Natural killer cell (primary cell): ENCODE data around the gene TYMS. TPM values are rescaled to one million over a fixed set of nuclear protein-coding genes. Genes with fewer than 3 reads are reported as not detected.

Experiments used
- ATAC-seq, 3 donors: fragments of 150-1000 bp in 2 of 3; fragments of 200-7000 bp in 1 of 3; cut with Tn5 transposase; 1 replicate in 1 of 3; 2 replicates in 2 of 3; pipeline ENCODE4 v1.10.0; 2021; ENCODE audit warnings: mild to moderate bottlenecking in 2 of 3, moderate library complexity in 2 of 3
- DNase-seq, 2 donors: peaks; one replicate each; pipeline versions ENCODE4 v3.0.0 to v3.0.0-alpha.2; 2013 to 2021; ENCODE audit warnings: mixed read lengths in 1 of 2
- H3K27ac ChIP-seq: one replicate; pipeline ENCODE4 v1.5.1; 2013; ENCODE audit warnings: mild to moderate bottlenecking, low read length
- H3K27me3 ChIP-seq: one replicate; pipeline ENCODE4 v1.6.1; 2013; ENCODE audit warnings: low read length; ENCODE audit not compliant: control insufficient read depth, insufficient read depth
- H3K36me3 ChIP-seq: one replicate; pipeline ENCODE4 v1.6.1; 2013; ENCODE audit warnings: low read length; ENCODE audit not compliant: control insufficient read depth, insufficient read depth
- H3K4me1 ChIP-seq: one replicate; pipeline ENCODE4 v1.6.1; 2013; ENCODE audit warnings: low read length; ENCODE audit not compliant: control insufficient read depth, insufficient read depth
- H3K4me3 ChIP-seq: one replicate; pipeline ENCODE4 v1.5.1; 2013; ENCODE audit warnings: low read length
- H3K9me3 ChIP-seq: one replicate; pipeline ENCODE4 v1.6.1; 2013; ENCODE audit warnings: low read length; ENCODE audit not compliant: control insufficient read depth, insufficient read depth
- H3K27ac Mint-ChIP-seq, 2 donors: one replicate each; pipeline ENCODE4 v1.8.0; 2022; ENCODE audit warnings: mild to moderate bottlenecking in 2 of 2, mixed read lengths in 2 of 2, moderate library complexity in 1 of 2
- H3K27me3 Mint-ChIP-seq, 2 donors: one replicate each; pipeline ENCODE4 v1.8.0; 2022; ENCODE audit warnings: low read depth in 2 of 2, mixed read lengths in 2 of 2
- H3K36me3 Mint-ChIP-seq: one replicate; pipeline ENCODE4 v1.8.0; 2022; ENCODE audit warnings: mixed read lengths
- H3K4me1 Mint-ChIP-seq, 2 donors: one replicate each; pipeline ENCODE4 v1.8.0; 2022; ENCODE audit warnings: mixed read lengths in 2 of 2
- H3K4me3 Mint-ChIP-seq: one replicate; pipeline ENCODE4 v1.8.0; 2022; ENCODE audit warnings: mild to moderate bottlenecking, moderate library complexity, mixed read lengths
- H3K9me3 Mint-ChIP-seq, 2 donors: one replicate each; pipeline ENCODE4 v1.8.0; 2022; ENCODE audit warnings: mixed read lengths in 2 of 2
- CTCF ChIP-seq: fragments of 200-600 bp; IDR thresholded peaks from one replicate; pipeline ENCODE4 v1.8.0; 2022; ENCODE audit warnings: antibody characterized with exemption
- WGBS: methylation state at CpG from one replicate; pipeline ENCODE4 v1.1.7; 2013; ENCODE audit warnings: missing lambda C conversion rate; ENCODE audit not compliant: insufficient coverage; 5-methylcytosine and 5-hydroxymethylcytosine counted together
- intact Hi-C: fragments of 100-400 bp; cut with micrococcal nuclease; formaldehyde crosslinking; loops from one replicate; pipeline ENCODE4 v1.14.2; 2022
- total RNA-seq, 4 donors: library from RNA; stranded (reverse); fragments of 120-200 nt in 1 of 4; gene quantifications; one replicate each; pipeline versions ENCODE4 v1.2.3 to v1.2.4, GENCODE V29; 2013 to 2022

TYMS gene
- total RNA-seq, 3 donors from 2014 or later (not counting 1 experiment from before 2014, with no cell fraction given), result 5.8 to 13.6 (median 7.8) TPM

- Mint-ChIP-seq H3K9me3 (no peaks in the 10 kb centered on the region), H3K27ac (no peak overlapping the region), H3K36me3 (no peaks in the 10 kb centered on the region), H3K4me1 (peaks cover 0 to 3% of the 10 kb centered on the region in 2 donors), H3K27me3 (no peaks in the 10 kb centered on the region), H3K4me3 (no peak overlapping the region)
- H3K4me1 ChIP-seq, result no peaks in the 10 kb centered on the region
- intact Hi-C loops, result no loop called here
- no peaks in the 10 kb centered on the region for H3K27me3 ChIP-seq
- ATAC-seq, result no peak
- no peaks in the 10 kb centered on the region for H3K9me3 ChIP-seq
- TF ChIP-seq CTCF, result no peak
- no peak overlapping the region for H3K4me3 ChIP-seq
- 92% methylated on average over 5 of the region's 5 CpGs for WGBS
- peaks cover 3% of the 10 kb centered on the region for H3K36me3 ChIP-seq
- no peak for DNase-seq
- H3K27ac ChIP-seq, result no peak overlapping the region
Measured at GRCh38 chr18:688323-688722, 30.9 kb downstream of the TYMS start.

GRCh38 chr18:692824-693223 is 35.4 kb downstream of the TYMS start:
- H3K4me3 ChIP-seq, result no peak overlapping the region
- intact Hi-C loops, result no loop called here
- no peaks in the 10 kb centered on the region for H3K27me3 ChIP-seq
- Mint-ChIP-seq H3K4me1 (peaks cover 0 to 5% of the 10 kb centered on the region in 2 donors), H3K4me3 (no peak overlapping the region), H3K27ac (no peak overlapping the region), H3K36me3 (no peaks in the 10 kb centered on the region), H3K9me3 (no peaks in the 10 kb centered on the region), H3K27me3 (no peaks in the 10 kb centered on the region)
- H3K9me3 ChIP-seq, result no peaks in the 10 kb centered on the region
- no peaks in the 10 kb centered on the region for H3K4me1 ChIP-seq
- ATAC-seq, result no peak
- H3K36me3 ChIP-seq, result peaks cover 4% of the 10 kb centered on the region
- 66% methylated on average over 6 of the region's 6 CpGs for WGBS
- DNase-seq, result no peak
- TF ChIP-seq CTCF, result no peak
- no peak overlapping the region for H3K27ac ChIP-seq

DNA sequence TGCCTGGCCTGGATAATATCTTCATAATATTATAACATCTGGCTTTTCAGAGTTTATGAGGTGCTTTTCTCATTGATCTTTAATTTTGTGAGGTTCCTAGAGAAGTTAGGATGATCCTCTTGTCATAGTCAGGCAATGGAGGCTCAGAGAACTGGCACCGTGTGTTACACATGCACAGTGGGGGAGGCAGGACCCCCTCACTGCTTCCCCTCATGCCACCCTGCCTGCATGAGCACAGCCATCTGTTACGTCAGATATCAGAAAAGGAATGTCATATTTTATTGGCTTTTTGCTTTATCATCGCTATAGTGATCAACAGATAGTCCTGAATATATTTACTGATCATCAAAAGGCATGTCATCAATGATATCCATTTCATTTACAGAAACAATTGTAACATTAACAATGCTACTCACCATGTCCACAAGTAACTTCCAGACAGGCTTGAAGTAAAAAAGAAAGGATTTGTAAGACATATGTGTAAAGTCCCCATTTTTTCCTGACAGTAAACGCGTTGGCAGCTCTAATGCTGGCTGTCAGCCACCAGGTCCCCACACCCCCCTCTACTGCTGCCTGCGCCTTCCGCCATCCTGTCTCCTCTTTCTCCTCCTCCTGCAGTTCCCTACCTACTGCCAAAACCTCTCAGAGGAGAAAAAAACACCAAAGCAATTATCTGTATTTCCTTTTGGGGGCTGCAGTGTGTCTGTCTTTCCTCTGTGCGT is 36.2 kb downstream of the TYMS start:
- no peak for TF ChIP-seq CTCF
- ATAC-seq, result no peak
- peaks cover 4% of the 10 kb centered on the region for H3K36me3 ChIP-seq

DNA sequence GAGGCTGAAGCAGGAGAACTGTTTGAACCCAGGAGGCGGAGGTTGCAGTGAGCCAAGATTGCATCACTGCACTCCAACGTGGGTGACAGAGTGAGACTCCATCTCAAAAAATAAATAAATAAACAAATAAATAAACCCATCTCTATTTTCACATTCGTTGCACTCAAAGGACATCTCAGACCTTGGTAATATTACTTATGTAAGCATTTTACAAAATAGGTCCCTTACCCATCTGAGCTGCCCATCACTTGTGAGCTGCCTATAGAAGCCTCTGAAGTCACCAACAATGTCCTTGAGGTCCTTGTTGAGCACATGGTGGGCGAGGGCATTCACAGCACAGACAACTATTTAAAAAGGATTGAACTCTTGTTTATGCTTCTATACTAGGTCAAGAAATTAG is 39.6 kb downstream of the TYMS start:
- H3K27me3 Mint-ChIP-seq, result no peaks in the 10 kb centered on the region
- H3K4me3 ChIP-seq, result no peak overlapping the region
- ATAC-seq, result no peak
- intact Hi-C loops, result no loop called here
- no peaks in the 10 kb centered on the region for H3K4me1 ChIP-seq
- no peak for DNase-seq
- no peaks in the 10 kb centered on the region for H3K9me3 ChIP-seq
- H3K27me3 ChIP-seq, result no peaks in the 10 kb centered on the region
- no peaks in the 10 kb centered on the region for H3K9me3 Mint-ChIP-seq
- H3K4me3 Mint-ChIP-seq, result no peak overlapping the region
- H3K4me1 Mint-ChIP-seq, result peaks cover 0 to 5% of the 10 kb centered on the region in 2 donors
- no peak overlapping the region for H3K27ac Mint-ChIP-seq
- no peak overlapping the region for H3K27ac ChIP-seq
- peaks cover 4% of the 10 kb centered on the region for H3K36me3 ChIP-seq
- 93% methylated on average over 4 of the region's 4 CpGs for WGBS
- TF ChIP-seq CTCF, result no peak
- H3K36me3 Mint-ChIP-seq, result no peaks in the 10 kb centered on the region

More for the DNA sequence above, 36.2 kb downstream of the TYMS start:
- Mint-ChIP-seq H3K4me1 (peaks cover 0 to 5% of the 10 kb centered on the region in 2 donors), H3K9me3 (no peaks in the 10 kb centered on the region), H3K36me3 (no peaks in the 10 kb centered on the region), H3K27ac (no peak overlapping the region), H3K4me3 (no peak overlapping the region), H3K27me3 (no peaks in the 10 kb centered on the region)
- Histone ChIP-seq H3K4me3 (no peak overlapping the region), H3K27ac (no peak overlapping the region), H3K9me3 (no peaks in the 10 kb centered on the region), H3K27me3 (no peaks in the 10 kb centered on the region), H3K4me1 (no peaks in the 10 kb centered on the region)
- WGBS, result 83% methylated on average over 8 of the region's 8 CpGs
- no peak for DNase-seq
- intact Hi-C loops, result no loop called here
